Activated CD8-positive, alpha-beta memory T cell treated with anti-CD3 and anti-CD28 coated beads, Interleukin-2, amount 50 U/mL, for 1 hour (primary cell): ENCODE results near the gene SEL1L3.

ENCODE experiments used
- DNase-seq: peaks from one replicate; pipeline ENCODE4 v3.0.0-alpha.2; 2020; ENCODE audit errors: extremely low read depth

SEL1L3 gene

GRCh38 chr4:25749150-25749794 is 113.5 kb downstream of the SEL1L3 start:
- DNase-seq = no peak

GRCh38 chr4:25743971-25744370 is 118.8 kb downstream of the SEL1L3 start:
- no peak for DNase-seq

GRCh38 chr4:25729564-25729963 is 133.2 kb downstream of the SEL1L3 start:
- no peak for DNase-seq

- DNase-seq = no peak
These were observed 133.9 kb downstream of the SEL1L3 start for GRCh38 chr4:25728886-25729285.

DNA sequence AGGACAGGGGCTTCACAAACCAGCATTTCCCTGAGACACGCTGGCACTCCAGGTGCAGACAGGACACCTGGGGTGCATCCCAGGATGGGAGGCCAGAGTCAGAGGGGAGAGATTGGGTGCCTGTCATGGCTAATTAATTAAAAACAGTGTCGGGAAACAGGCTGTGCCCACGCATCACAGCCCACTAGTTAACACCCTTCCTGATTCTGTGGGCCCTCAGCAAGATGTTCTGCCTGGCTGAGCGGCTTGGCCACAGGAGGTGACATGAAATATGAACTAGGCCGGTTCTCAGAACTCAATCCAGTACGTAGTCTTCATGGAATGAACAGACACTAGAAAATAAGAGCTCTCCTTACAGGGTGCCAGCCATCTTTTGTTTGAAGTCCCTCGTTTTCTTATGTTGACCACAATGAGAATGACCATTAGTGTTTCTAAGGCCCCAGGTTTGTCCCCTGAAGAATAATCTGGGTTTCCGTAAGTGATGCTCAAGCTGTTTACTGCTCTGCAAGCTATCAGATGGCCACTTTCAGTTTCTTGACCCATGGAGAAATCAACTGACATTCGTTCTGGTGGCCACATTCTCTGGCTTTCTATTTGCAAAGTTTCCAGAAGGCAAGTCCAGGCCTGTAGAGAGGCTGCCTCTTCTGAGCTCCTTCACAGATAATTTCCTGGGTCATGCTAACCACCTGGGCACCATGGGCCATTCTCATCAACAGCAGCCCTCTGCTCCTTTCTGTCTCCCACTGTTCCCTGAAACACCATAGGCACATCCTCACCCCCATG is 134.9 kb downstream of the SEL1L3 start:
- no peak for DNase-seq

DNA sequence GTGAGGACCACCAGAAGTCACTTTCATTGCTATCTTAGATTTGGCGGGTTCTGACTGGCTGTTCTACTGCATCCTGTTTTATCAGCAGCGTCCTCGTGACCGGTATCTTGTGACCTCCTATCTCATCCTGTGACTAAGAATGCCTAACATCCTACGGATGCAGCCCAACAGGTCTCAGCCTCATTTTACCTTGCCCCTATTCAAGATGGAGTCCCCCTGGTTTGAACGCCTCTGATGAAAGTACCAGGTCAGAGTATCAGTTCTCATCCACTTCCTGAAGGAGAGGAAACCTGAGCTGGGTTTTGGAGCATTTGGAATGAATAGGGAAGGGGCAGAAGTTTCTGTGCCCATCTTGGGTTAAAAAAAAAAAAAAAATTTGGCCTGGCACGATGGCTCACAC is 136.9 kb downstream of the SEL1L3 start:
- no peak for DNase-seq

DNA sequence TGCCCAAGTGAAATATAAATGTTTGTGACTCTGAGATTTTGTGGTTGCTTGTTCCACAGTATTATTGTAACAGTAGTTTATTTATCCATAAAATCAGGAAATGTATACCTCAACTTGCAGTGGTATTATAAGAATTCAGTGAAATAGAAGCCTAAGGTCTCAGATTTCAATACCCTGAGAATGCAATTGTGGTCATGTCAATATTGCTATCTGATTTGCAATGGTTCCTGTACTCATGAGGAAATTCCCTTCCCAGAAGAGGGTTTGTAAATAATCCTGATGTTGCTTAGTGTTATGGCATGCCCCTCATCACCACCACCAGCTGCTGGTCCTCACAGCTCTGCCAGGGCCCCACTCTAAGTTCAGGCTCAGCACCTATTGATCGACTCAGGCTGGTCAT is 139.4 kb downstream of the SEL1L3 start:
- no peak for DNase-seq

GRCh38 chr4:25722964-25723363 is 139.8 kb downstream of the SEL1L3 start:
- no peak for DNase-seq

DNA sequence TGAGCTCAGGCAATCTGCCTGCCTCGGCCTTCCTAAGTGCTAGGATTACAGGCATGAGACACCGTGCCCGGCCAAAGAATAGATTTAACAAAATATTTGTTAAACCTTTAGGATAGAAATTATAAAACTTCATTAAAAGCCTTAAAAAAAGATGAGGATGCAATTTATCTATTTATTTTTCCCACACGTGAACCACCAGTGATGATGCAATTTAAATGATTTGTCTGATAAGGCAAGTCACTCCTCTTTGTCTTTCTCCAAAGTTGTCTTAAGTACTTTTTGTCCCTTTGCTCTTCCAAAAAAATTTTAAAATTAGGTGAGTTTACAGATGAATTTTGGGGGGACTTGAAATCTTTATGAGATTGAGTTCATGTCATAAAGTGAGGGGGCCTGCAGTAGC is 149.0 kb downstream of the SEL1L3 start:
- no peak for DNase-seq

DNA sequence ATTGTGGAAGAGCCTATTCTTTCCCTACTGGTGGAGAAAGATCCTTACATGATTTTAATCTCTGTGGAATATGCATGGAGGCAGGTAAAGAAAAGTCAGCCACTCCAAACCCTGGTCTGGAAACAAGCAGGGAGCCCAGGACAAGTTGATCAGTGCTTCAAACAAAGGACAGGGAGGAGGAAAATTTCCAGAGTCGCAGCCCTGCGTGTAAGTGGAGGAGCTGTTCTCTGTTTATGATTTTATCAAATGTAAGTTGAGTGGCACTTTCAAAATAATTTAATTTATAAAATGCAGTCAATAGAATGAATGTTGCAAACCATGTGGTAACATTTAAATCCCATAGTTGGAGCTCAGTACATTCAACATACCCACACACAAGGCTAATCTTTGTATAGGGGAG is 150.2 kb downstream of the SEL1L3 start:
- no peak for DNase-seq

- DNase-seq = no peak
These were observed 152.2 kb downstream of the SEL1L3 start for GRCh38 chr4:25710637-25711036.

DNA sequence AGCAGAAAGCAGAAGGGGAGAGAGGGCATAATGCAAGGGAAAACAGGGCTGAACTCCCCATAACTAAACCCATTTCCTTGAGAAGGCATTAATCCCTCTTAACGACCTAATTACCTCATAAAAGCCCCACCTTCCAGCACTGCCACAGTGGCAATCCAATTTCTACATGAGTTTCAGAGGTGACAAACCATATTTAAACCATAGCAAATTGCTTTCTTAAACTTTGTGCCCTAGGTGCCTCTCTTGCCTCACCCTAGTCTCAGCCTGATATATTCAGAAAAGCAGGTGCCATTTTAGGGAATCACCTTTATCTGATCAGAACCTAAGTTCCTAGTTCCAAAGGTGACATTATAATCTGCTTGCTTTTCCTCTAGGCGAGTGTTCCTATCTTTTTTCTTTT is 158.3 kb downstream of the SEL1L3 start:
- no peak for DNase-seq

DNA sequence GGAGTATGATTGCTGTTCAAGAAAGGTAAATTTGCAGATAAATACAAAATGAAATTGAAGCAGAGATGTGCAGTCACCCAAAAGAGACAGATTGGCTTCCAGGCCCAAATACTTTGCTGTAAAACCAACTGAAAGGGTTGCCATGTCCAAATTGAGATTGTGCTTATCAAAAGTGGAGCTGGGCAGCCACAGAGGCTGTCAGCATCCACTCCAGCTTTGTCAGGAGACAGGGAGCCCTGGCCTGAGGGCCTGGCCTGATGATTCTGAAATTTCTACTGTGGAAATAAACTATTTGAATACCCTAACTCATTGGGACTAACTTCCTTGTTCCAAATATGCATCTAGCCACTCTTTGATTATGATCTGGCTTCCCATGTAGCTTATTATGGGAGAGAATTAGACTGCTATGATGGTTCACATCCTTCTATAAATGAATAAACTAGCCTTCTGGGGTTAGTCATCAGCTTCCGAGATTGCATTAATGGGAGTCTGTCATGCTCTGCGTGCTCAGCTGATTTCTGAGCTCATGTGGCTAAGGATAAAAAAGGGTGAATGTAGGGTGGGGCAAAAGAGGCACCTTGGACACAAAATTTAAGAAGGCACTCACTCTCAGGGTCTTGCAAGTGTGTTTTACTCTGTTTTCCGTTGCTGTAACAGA is 158.9 kb downstream of the SEL1L3 start:
- no peak for DNase-seq

- DNase-seq = no peak
These were observed 159.9 kb downstream of the SEL1L3 start for GRCh38 chr4:25702848-25703247.

GRCh38 chr4:25700661-25701060 is 162.1 kb downstream of the SEL1L3 start:
- DNase-seq = no peak

DNA sequence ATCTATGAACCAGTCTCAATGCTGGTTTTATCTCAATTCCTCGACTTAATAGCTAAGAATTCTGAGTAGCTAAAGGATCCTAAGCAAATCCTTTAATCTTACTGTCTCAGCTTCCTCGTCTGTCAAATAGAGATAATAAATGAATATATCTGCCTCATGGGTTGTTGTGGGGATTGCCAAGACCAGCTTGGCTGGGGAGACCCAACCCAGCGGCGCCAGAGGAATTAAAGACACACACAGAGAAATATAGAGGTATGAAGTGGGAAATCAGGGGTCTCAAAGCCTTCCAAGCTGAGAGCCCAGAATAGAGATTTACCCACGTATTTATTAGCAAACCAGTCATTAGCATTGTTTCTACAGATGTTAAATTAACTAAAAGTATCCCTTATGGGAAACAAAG is 165.3 kb downstream of the SEL1L3 start:
- no peak for DNase-seq
